Stimulated activated CD4-positive, alpha-beta T cell treated with anti-CD3 and anti-CD28 coated beads, Interleukin-4, amount 100 ng/mL, for 48 hours (primary cell): ENCODE data around the gene HSD11B1.

Source experiments
- DNase-seq, 2 donors: peaks; one replicate each; pipeline ENCODE4 v3.0.0-alpha.2; 2020; ENCODE audit warnings: low read depth in 2 of 2

HSD11B1 gene

DNA sequence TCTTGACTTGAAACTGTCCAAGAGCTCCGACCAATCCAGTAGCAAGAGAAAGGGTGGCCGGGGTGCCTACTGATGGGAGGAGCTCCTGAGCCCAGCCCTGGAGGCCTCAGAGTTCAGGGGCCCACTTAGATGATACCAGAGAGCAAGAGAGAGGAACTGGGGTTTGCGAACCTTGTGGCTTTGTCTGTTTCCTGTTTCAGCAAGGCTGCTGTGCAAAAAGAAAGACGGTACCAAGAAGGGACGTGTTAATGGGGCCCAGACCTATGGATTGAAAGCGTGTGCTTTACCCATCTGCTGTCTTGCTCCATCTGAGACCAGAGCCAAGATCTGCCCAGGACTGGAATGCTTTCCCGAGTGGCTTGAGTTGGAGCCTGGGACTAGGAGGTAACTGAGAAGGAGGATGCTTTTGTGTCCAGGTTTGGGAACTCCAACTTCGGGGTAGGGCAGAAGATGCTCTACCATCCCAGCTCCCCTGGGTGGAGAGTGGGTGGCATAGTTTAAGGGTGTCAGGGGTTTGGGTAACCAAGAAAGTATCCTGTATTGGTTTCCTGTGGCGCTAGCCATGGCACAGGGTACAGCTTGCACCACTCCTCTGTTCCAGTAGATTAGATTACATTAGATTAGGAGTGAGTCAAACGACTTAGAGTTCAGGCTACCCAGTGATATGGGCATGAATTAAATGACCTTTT, 51.4 kb downstream of the HSD11B1 start, which contains the start of gene TRAF3IP3:
Gene TRAF3IP3, plus strand, starts transcription at position 128 of the 689 bp plus-strand sequence. CDS start 3,987 bp downstream, outside the sequence.
- DNase-seq, result peak; percentile 58 to 73

DNA sequence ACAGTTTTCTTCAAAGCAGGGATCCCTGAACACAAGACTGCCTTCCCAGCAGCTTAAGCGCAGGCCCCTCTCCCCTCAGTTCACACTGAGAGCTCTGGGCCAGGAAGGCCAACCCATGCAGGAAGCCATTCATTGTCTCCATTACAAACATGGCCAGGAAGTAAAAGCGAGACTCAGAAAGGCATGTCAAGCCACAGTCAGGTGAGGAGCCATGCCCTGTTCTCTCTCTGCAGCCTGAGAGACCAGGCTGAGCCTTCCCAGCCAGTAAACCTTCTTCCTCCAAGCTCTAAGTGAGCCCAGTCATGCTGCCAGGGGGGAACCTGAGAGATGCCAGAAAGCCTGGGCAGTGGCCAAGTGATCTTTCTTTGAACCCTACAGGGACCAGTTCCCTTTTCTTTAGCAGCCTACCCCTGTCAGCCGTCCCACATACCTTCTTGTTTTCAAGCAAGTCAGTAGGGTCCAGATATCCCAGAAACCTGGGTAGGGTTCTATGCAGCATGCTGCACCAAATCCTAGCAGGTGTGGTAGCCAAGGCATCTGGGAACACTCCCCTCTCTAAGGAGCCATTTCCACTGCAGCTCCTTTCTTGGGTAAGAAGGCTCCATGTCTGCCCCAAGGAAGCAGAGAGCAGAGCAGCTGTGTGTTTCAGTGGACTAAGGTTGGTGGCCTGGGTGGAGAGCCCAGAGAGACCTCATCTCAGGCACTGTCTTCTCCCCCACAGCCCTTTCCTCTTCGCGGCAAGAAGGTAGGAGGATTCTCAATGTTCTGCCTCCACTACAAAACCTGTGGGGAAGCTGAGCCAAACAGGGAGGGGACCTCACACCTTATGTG, 52.2 kb downstream of the HSD11B1 start:
- DNase-seq, result no peak

DNA sequence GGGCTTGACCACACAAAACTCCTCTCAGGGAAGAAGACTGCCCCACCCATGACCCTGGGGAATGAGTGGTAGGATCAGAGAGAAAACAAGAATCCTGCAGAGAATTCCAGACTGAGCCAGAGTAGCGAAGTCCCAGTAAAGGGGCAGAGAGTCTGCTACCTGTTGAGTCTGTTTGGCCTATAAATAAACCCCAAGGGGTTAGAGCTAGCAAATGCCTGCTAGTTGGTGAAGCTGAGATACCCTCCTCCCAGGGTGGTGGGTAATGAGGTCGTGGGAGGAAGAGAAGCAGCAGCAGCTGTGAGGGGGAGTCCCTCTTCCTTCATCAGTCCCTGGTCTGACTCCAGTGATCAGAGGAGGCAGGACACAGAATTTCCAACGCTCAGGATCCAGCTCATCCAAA, 53.8 kb downstream of the HSD11B1 start:
- DNase-seq, result no peak

DNA sequence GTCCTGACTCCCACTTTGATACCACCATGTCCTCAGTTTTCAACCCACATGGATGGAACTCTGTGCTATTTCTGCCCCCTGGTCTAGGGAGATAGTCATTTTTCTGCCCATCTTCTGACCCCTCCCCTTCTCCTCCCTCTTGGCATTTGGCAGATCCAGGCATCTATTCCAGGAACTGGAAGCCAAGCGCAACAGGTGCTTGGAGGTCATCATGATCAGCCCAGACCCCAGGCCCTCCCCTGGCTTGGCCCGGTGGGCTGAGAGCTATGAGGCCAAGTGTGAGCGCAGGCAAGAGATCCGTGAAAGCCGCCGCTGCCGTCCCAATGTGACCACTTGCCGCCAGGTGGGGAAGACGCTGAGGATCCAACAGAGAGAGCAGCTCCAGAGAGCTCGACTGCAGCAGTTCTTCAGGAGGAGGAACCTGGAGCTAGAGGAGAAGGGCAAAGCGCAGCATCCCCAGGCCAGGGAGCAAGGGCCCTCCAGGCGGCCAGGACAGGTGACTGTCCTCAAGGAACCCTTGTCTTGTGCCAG, 55.2 kb downstream of the HSD11B1 start:
- DNase-seq, result no peak

DNA sequence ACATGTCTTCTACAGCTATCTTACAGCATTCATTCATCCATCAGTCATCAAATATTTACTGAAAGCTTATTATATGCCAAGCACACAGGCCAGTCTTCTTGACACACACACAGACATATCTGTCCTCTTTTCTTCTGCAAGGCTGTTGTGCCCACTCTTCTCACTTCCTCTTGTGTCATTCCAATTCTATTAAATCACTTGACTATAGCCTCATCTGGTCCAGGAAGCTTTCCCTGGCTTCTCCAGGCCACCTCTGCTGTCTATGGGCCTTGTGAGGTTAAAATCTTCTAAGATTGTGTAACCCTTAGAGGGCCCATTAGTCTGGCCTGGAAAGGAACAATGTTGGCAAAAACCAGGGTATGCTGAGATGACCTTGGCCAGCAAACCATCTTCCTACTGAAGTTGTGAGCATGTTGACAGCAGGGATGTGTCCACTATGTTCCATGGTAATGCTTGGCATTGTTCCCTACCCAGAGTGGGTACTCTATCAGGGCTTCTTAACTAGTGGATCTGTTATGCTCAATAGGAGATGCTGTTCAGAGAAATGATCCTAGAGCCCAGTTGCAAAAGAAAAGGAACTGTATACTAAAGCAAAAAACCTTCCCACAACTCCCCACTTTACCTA, 56.5 kb downstream of the HSD11B1 start:
- no peak for DNase-seq

DNA sequence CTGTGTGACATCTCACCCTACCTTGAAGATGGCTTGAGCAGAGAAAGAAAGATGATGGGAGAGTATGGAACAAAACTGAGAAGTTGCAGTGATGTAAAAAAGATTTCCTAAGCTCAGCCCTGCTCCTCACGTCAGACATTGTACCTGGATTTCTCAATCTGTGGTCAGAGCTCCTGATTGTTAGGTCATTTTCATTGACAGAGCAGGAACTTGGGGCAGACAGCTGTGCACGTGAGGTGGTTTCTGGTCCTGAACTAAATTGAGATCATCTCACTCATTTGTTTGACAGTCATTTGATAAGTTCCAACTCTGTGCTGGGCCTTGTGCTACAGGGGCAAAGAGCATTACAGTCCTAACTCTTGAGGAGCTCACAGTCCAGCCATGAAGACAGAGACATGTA, 61.4 kb downstream of the HSD11B1 start:
- DNase-seq, result no peak

DNA sequence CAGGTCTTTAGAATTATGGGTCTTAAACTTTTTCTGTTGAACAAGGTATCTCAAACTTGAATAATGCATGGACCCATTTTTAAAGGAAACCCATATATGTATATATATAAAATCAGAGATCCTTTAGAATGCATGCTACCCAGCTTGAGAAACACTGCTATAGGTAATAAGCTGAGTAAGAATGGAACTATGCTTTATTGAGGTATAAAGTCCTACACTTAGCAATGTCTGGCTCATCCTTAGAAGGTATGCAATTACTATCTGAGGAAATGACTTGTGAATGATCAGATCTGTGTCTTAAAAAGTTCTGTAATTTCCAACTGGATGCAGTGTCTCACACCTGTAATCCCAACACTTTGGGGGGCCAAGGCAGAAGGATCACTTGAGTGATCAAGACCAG, 62.5 kb downstream of the HSD11B1 start:
- DNase-seq, result no peak

DNA sequence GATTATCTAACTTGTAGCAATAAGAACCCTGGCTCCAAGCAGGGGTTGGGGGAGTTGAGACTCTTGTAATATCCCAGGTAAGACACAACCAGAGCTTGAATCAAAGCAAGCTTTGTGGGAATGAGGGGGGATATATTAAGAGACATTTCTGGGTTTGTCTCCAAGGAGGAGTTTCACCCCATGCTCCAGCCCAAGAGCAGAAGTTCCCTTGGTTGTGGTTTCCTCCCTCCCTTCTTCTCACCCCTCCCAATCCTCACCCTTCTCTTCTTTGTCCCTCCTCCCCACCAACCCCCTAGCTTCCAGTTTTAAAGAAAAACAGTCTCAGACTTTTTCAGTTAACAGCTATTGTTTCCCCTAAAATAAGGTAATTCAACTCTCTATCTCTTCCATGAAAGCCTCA, 63.1 kb downstream of the HSD11B1 start:
- DNase-seq, result no peak

DNA sequence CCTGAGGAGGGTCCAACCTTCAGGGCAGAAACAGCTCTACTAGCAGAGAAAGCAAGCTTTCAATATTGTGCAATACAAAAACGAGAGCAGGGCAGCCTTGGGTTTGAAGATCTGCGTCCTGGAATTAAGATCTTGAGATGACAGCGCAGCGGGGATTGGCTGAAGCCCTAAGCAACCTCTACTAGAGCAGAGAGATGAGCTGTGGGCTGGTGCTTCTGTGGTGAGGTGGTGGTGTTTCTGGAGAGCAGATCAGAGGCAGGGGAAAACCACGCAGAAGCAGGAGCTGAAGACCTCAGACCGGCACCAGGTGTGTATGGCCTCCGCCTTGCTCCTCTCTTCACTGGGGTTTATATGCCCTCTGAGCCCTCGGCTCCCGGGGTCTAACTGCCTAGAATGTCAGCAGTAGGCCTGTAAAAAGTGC, 63.7 kb downstream of the HSD11B1 start:
- DNase-seq, result peak; percentile 59 to 83

DNA sequence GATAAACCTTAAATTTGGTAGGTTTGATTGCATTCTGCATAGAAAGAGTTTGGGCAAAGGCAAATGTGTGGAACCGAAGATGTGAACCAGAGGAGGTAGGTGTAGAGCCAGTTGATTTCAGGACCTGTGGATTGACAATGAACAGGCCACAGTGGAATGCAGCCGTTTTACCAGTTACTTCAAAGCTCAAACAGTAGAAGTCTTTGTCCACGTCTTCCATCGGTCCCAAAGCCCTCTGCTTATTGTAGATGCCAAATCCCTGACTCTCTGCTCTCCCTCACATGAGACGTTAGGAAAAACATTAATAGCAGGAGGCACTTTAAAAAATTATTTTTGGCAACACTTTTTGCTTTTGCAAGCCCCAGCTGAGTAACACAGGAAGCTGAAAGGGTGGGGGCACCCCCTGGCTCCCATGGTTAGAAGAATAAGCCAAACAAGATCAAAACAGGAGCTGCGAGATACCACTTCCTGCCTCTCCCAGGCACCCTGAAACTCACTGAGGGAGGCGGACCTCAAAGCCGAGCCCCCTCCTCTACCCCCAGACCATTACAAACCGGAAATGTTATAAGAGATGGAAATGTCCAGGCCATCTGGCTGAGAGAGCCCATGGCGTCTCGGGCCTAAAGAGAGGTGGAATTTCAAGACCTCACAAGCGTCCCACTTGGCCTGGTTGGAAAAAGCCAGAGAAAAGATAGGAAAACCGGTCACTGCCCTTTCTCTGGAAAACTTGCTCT, 64.7 kb downstream of the HSD11B1 start:
- peak; percentile 50 to 74 for DNase-seq

DNA sequence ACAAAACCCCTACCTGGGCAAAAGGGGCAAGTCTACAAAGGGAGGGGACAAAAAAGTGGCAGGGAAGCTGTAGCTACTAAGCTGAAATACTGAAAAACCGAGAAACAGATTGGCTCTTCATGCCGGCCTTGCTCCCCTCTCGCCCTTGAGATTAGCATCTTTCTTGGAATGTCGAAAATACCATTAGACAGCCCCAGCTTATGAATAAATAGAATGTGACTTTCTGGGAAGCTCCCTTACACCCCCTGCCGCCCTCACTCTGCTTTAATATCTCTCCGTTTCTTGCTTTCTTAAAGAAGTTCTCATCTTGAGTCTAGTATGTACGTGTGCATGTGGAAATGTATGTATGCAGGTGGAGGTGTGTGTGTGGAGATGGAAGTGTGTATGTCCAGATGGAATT, 65.3 kb downstream of the HSD11B1 start:
- no peak for DNase-seq

DNA sequence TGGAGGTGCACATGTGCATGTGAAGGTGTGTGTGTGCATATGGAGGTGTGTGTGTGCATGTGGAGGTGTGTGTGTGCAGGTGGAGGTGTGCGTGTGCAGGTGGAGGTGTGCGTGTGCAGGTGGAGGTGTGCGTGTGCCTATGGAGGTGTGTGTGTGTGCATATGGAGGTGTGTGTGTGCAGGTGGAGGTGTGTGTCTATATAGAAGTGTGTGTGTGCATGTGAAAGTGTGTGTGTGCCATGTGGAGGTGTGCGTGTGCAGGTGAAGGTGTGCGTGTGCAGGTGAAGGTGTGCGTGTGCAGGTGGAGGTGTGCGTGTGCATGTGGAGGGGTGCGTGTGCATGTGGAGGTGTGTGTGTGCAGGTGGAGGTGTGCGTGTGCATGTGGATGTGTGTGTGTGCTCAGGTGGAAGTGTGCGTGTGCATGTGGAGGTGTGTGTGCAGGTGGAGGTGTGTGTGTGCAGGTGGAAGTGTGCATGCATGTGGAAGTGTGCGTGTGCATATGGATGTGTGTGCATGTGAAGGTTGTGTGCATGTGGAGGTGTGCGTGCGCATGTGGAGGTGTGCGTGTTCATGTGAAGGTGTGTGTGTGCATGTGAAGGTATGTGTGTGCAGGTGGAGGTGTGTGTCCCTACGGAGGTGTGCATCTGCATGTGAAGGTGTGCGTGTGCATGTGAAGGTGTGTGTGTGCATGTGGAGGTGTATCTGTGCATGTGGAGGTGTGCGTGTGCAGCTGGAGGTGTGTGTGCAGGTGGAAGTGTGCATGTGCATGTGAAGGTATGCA, 66.2 kb downstream of the HSD11B1 start:
- DNase-seq, result no peak

DNA sequence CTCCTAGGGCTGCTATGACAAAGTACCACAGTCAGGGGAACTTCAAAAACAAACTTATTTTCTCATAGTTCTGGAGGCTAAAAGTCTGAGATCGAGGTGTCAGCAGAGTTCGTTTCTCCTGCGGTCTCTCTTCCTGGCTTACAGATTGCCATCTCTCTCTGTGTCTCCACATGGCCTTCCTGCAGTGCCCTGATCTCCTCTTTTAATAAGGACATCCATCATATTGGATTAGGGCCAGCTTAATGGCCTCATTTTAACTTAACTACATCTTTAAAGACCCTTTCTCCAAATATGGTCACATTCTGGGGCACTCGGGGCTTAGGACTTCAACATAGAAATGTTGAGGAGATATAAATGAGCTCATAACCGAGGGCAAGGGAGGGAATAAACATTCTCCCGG, 67.5 kb downstream of the HSD11B1 start:
- DNase-seq, result no peak

DNA sequence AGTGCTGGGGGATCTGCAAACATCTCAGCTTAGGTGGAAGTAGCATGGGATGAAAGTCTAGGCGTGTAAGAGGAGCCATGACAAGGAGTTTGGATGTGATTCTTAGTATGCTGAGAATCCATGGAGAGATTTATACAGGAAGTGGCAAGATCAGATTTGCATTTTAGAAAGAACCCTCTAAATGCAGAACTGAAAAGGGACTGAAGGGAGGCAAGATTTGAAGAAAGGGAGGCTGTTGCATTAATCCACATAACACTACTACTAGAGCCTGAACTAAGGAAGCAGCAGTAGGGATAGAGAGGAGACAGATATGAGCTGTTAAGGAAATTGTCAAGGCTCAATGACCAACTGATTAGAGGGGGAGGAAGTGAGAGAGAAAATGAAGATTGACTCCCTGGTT, 69.9 kb downstream of the HSD11B1 start:
- DNase-seq, result no peak

DNA sequence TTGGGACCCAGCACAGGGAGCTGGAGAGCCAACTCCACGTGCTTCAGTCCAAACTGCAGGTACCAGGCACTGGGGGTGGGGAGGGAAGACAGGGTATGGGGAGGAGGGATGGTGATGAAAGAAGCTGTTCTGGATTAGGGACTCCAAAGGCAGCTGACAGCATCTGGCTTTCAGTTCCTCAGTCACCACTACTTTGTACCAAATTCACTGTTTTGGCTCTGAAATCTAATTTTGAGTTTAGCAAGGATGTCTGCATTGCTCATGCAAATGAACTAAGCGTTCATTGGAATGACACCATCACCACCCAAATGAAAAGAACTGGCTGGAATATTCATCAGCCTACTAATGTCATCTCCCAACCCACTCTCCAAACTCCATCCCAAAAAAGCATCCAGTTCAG, 71.0 kb downstream of the HSD11B1 start:
- no peak for DNase-seq

DNA sequence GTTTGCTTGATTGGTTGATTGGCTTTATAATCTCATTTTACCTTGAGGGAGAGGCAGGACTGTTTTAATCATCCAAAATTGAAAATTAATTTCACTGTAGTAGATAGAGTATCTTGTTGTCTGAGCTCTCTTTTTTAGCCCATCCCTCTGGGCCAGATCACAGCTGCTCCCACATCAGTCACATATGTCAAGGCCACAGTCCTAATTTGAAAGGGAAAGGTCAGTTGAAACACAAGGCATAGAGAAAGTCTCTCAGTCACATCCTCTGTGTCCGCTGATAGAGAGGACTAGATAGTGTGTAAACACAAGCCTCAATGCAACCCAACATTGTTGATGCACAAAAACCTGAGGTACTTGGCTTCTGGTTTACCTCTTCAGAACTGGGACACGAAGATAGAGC, 72.9 kb downstream of the HSD11B1 start:
- DNase-seq, result no peak

DNA sequence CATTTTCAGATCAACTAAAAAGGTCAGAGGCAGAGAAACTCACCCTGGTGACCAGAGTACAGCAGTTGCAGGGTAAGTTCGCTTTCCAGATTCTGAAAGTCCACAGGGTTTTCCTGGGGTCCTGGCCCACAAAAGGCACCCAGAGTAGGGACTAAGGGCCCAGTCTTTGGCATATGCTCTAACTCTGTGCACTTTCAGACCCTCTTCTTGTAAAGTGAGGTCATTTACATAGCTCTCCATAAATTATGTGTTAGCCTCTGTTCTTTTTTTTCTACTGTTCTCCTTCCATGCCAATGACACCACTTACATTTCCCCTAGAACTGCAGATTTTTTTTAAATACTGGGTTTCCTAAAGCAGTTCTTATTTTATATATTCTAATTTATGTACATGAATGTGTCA, 73.5 kb downstream of the HSD11B1 start:
- no peak for DNase-seq

DNA sequence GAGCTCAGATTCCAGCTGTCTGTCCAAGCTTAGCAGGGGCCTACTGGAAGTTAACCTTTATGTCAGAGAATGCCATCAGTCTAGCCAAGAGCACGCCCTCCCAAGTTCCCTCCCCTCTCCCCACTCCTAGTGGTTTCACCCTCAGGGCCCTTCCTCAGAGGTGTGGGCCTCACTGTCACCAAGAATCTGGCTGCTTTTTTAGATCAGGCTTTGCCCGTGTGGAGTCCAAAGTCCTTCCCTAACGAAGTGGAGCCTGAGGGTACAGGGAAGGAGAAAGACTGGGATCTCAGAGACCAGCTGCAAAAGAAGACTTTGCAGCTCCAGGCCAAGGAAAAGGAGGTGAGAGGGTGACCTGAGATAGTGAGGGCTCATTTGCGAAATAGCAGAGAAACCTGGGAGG, 75.6 kb downstream of the HSD11B1 start:
- no peak for DNase-seq

DNA sequence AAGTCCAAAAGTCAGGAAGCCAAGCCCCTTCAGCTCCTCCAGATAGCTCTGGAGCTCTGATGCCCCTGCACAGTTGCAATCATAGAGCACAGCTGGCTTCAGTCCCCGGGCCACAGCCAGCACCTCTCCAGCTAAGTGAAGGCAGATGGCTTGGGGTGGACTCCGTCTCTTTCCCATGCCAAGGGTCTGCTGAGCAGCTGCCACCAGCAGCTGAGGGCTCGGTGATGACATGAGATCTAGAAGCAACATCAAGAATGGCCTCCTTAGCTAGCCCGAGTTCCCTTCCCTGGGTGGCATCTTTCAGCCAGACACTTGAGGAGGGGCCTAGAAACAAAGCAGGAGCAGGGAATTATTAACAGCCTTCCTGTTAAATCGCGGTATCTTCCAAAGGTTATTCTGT, 78.7 kb downstream of the HSD11B1 start:
- no peak for DNase-seq
